C4-2B (cell line): ENCODE results near the gene LRFN2.

ENCODE experiments used
- CTCF ChIP-seq: fragments of 450-650 bp; conservative IDR thresholded peaks from 2 replicates; pipeline ENCODE4 v1.5.1; 2017; ENCODE audit warnings: mild to moderate bottlenecking
- ZFX ChIP-seq: fragments of 450-650 bp; IDR thresholded peaks from 2 replicates; pipeline ENCODE4 v1.6.1; 2017

- TF ChIP-seq CTCF, result no peak
- TF ChIP-seq ZFX, result no peak
Observed at GRCh38 chr6:40476673-40477072, 110.5 kb downstream of the LRFN2 start.
